Measurements from ENCODE around the gene LYPD6B. TPM values are rescaled to one million over a fixed set of nuclear protein-coding genes. Genes with fewer than 3 reads are reported as not detected.

LYPD6B gene
- total and polyA plus RNA-seq, 10 of the 15 experiments (the other 5 are each of a cell fraction or from before 2014, with no cell fraction given): 1.0 to 6.6 (median 4.0) TPM

DNA sequence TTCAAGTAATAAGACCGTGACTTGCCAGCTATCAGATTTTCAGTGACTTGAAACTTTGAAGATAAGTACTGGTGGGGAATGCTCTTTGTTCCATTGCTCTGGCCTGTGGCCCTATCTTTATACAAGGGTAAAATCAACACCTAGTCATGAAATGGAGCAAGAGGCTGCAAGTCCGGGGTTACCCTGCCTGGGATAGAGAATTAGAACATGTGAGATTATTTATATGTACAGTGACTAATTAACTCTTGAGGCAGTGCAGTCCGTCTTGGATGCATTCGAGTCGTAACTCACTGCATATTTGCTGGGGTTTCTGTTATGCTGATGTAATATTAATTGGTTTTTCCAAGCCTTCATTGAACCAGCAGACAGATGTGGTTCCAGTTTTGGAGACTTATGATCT lies 186.0 kb downstream of the LYPD6B start (continued):
- TF ChIP-seq, protein P1, sequence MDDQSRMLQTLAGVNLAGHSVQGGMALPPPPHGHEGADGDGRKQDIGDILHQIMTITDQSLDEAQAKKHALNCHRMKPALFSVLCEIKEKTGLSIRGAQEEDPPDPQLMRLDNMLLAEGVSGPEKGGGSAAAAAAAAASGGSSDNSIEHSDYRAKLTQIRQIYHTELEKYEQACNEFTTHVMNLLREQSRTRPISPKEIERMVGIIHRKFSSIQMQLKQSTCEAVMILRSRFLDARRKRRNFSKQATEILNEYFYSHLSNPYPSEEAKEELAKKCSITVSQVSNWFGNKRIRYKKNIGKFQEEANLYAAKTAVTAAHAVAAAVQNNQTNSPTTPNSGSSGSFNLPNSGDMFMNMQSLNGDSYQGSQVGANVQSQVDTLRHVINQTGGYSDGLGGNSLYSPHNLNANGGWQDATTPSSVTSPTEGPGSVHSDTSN (IDR thresholded peaks at IDR 0.05; ENCODE audit: insufficient replicate concordance, low read depth, low read length): no peak
- TF ChIP-seq NBN (IDR thresholded peaks at IDR 0.05): no peak

DNA sequence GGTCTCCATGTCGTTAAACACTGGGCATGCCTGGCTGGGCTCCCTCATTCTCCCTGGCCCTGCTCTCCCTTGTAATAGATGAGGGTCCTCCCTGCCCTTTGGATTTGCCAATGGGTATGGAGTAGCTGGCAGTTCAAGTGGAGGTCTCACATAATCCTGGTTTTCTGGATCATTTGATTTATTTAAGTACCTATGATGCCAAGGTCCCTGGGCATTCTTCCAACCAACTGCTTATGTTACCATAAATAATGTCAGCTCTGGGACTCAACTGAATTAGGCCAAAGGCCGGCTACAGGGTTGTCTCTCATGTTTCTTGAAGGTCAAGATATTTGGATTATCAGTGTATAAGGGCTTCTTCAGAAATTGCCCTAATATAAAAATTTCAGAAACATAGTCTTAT lies 186.9 kb downstream of the LYPD6B start:
- H3K4me3 ChIP-seq: no peak overlapping the region
- CTCF ChIA-PET: no interaction called here
- no peaks in the 10 kb centered on the region for H4K20me1 ChIP-seq (ENCODE audit: control insufficient read depth, insufficient read depth)
- in situ Hi-C loops (cut with MboI) (no loop called here), intact Hi-C loops (cut with micrococcal nuclease; ENCODE audit: unreplicated experiment) (no loop called here)
- WGBS (ENCODE audit: insufficient coverage, insufficient replicate concordance, low lambda C conversion rate, missing lambda C conversion rate): 22% methylated on average over 2 of the region's 2 CpGs
- no TSS peak for BruUV-seq (replicated peaks)
- RAD21 ChIA-PET (ENCODE audit: unreplicated experiment): no interaction called here
- H3K4me1 ChIP-seq (ENCODE audit: control insufficient read depth, insufficient read depth, low read length): no peaks in the 10 kb centered on the region
- no peaks in the 10 kb centered on the region for H3K9me3 ChIP-seq (replicated peaks; ENCODE audit: control insufficient read depth, insufficient read depth, low read length)
- DNase-seq (ENCODE audit: low read depth, low spot score): no peak
- SMC1A ChIA-PET (ENCODE audit: uncharacterized antibody, unreplicated experiment): no interaction called here
- POLR2A ChIA-PET: no interaction called here
- no peaks in the 10 kb centered on the region for H3K36me3 ChIP-seq (ENCODE audit: control insufficient read depth in 2 of 2, insufficient read depth in 2 of 2, low read length in 1 of 2)
- no peak overlapping the region for H3K9ac ChIP-seq (ENCODE audit: control insufficient read depth, insufficient read depth, low read length)
- H3K27me3 ChIP-seq (replicated peaks in 1 of 2; ENCODE audit: control insufficient read depth in 2 of 2, insufficient read depth in 2 of 2, low read length in 1 of 2): 0 out of 4 replicates have a peak, but pooled peaks cover 0 to 3% of the 10 kb centered on the region in 2 experiments
- H3K4me2 ChIP-seq (ENCODE audit: control insufficient read depth, insufficient read depth): no peak overlapping the region
- no peak overlapping the region for H3K27ac ChIP-seq (ENCODE audit: control insufficient read depth, insufficient read depth)
- no peak for ATAC-seq
- H3K79me2 ChIP-seq (ENCODE audit: control insufficient read depth, insufficient read depth, low read length): no peaks in the 10 kb centered on the region
- TF ChIP-seq, protein P2, sequence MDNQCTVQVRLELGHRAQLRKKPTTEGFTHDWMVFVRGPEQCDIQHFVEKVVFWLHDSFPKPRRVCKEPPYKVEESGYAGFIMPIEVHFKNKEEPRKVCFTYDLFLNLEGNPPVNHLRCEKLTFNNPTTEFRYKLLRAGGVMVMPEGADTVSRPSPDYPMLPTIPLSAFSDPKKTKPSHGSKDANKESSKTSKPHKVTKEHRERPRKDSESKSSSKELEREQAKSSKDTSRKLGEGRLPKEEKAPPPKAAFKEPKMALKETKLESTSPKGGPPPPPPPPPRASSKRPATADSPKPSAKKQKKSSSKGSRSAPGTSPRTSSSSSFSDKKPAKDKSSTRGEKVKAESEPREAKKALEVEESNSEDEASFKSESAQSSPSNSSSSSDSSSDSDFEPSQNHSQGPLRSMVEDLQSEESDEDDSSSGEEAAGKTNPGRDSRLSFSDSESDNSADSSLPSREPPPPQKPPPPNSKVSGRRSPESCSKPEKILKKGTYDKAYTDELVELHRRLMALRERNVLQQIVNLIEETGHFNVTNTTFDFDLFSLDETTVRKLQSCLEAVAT (IDR thresholded peaks at IDR 0.05): no peak
- TF ChIP-seq NFIC (IDR thresholded peaks at IDR 0.05; ENCODE audit: low read depth, low read length): no peak
- TF ChIP-seq MEF2A (IDR thresholded peaks at IDR 0.05; ENCODE audit: insufficient read depth, low read depth, low read length): no peak
- no peak for TF ChIP-seq NFYA (IDR thresholded peaks at IDR 0.05; ENCODE audit: borderline replicate concordance, low read depth, low read length)
- no peak for TF ChIP-seq CBFB (IDR thresholded peaks at IDR 0.05; ENCODE audit: low read depth)
- TF ChIP-seq SMARCA5 (IDR thresholded peaks at IDR 0.05): no peak
- no peak overlapping the region for H2AFZ ChIP-seq (ENCODE audit: control insufficient read depth, low read depth, low read length)
- no peak for FAIRE-seq
